ENCODE data around the gene POU4F3.

The POU4F3 gene

DNA sequence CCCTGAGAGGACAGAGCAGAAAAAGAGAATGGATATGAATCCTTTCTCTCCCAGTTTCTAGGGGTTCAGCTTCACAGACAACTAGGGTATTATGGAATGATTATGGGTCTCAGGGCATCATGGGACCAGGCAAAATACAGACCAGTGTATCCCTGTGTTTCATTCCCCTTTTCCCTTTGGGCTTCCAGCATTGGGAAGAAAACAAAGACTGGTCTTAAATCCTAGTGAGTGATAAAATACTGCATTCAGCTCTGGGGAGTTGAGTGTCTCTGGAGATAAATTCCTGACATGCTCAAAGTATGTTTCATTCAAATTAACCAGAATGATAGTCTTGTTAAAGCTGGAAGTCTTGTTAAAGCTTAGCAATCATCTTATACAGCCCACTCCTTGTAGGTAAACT, 2.4 kb upstream of the POU4F3 start:
- DNase-seq (ENCODE audit: low read depth, low spot score): no peak
- TF ChIP-seq, protein P1, sequence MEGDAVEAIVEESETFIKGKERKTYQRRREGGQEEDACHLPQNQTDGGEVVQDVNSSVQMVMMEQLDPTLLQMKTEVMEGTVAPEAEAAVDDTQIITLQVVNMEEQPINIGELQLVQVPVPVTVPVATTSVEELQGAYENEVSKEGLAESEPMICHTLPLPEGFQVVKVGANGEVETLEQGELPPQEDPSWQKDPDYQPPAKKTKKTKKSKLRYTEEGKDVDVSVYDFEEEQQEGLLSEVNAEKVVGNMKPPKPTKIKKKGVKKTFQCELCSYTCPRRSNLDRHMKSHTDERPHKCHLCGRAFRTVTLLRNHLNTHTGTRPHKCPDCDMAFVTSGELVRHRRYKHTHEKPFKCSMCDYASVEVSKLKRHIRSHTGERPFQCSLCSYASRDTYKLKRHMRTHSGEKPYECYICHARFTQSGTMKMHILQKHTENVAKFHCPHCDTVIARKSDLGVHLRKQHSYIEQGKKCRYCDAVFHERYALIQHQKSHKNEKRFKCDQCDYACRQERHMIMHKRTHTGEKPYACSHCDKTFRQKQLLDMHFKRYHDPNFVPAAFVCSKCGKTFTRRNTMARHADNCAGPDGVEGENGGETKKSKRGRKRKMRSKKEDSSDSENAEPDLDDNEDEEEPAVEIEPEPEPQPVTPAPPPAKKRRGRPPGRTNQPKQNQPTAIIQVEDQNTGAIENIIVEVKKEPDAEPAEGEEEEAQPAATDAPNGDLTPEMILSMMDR (IDR thresholded peaks at IDR 0.05; ENCODE audit: insufficient read depth, low read length, missing control alignments): no peak
- ChIA-PET POLR2A (no interaction called here), CTCF (no interaction called here)
- no peak overlapping the region for H3K4me3 ChIP-seq (ENCODE audit: low read depth, low read length)

DNA sequence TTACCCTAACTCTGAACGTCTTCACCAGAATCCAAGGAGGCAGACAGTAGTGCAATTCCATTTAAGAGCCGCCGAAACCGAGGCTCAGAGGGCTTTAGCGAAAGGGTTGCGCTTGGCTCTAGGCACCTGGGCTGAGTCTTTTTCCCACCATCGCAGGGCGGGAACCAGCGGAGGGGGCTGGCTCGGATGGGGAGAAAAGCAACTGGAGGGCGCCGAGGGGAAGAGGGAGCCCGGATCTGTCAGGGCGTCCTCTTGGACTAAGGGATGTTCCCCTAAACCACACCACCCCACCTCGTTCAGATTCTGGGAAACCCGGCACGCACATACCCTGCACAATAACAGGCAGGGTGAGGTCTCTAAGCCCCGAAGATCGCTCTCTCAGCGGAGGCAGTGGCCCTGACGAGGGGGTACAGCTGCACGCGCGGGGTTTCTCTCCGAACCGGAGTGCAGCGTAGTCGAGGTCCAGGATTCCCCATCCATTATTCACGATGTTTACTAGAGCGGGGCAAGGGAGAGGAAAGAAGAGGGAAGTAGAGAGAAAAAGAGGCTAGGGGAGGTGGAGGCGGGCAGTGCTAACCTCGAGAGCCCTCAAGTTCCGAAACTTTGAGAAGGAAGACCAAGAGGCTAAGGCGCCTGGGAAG, 1.3 kb upstream of the POU4F3 start:
- CTCF ChIA-PET: no interaction called here
- POLR2A ChIA-PET: no interaction called here
- no peak for DNase-seq (ENCODE audit: low read depth, low spot score)
- TF ChIP-seq, protein P1 (IDR thresholded peaks at IDR 0.05; ENCODE audit: insufficient read depth, low read length, missing control alignments): no peak
- no peak overlapping the region for H3K4me3 ChIP-seq (ENCODE audit: low read depth, low read length)

DNA sequence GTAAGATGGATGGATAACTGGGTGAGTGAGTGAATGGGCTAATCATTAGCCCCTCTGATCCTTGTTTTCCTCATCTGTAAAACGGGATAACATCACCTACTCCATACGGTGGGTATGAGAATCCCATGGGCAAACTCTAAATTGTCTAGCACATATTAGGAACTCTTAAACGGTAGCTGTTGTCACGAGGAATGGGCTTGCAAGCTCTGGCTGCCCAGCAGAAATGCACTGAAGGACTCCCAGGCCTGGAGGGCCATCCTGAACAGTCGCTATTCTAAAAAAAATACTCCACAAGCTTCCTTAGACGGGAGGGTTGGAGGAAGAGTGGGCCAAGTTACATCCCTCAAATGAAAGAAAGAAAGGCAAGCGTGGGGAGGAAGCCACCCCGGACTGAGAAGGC, 711 bp upstream of the POU4F3 start:
- ChIA-PET CTCF (no interaction called here), POLR2A (no interaction called here)
- TF ChIP-seq, protein P1 (IDR thresholded peaks at IDR 0.05; ENCODE audit: insufficient read depth, low read length, missing control alignments): no peak
- DNase-seq (ENCODE audit: low read depth, low spot score): no peak
- no peak overlapping the region for H3K4me3 ChIP-seq (ENCODE audit: low read depth, low read length)

DNA sequence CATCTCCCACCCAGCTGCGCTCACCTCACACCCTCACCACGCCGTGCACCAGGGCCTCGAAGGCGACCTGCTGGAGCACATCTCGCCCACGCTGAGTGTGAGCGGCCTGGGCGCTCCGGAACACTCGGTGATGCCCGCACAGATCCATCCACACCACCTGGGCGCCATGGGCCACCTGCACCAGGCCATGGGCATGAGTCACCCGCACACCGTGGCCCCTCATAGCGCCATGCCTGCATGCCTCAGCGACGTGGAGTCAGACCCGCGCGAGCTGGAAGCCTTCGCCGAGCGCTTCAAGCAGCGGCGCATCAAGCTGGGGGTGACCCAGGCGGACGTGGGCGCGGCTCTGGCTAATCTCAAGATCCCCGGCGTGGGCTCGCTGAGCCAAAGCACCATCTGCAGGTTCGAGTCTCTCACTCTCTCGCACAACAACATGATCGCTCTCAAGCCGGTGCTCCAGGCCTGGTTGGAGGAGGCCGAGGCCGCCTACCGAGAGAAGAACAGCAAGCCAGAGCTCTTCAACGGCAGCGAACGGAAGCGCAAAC, 1.1 kb downstream of the POU4F3 start:
- H3K4me3 ChIP-seq (ENCODE audit: low read depth, low read length): no peak overlapping the region
- CTCF ChIA-PET: no interaction called here
- POLR2A ChIA-PET: no interaction called here
- TF ChIP-seq, protein P1 (IDR thresholded peaks at IDR 0.05; ENCODE audit: insufficient read depth, low read length, missing control alignments): no peak
- no peak for DNase-seq (ENCODE audit: low read depth, low spot score)

DNA sequence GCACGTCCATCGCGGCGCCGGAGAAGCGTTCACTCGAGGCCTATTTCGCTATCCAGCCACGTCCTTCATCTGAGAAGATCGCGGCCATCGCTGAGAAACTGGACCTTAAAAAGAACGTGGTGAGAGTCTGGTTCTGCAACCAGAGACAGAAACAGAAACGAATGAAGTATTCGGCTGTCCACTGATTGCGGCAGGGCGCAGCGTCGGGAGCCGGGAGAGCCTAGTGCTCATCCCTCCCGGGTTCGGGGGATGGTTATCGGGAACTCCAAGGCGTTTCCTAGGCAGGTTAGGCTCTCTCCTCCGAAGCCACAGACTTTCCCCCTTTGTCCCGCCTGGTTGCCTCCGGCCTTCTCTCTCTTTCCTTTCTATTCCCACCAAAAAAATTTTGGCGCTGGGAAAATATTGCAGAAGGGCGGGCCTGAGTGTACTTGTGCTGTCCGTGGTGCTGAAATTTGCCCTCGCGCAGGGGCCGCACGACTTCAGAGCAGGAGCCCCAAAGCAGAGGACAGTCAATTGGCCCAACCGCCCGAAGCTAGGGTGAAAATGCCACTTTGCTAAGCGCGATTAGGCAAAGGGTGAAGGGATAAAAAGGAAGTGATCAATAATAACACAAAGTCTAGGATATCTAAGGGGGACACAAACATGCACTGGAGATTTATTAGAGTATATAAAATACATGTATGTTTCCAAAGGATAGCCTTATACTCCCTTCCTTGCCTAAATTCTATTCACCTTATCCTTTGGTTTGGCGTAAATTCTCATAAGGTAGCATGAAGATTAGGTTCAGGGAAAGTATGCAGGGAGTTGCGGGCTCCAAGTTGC, 1.8 kb downstream of the POU4F3 start:
- TF ChIP-seq, protein P1 (IDR thresholded peaks at IDR 0.05; ENCODE audit: insufficient read depth, low read length, missing control alignments): no peak
- POLR2A ChIA-PET: no interaction called here
- 0 out of 2 replicates have a peak overlapping the region, but pooled peaks have one; percentile 9 for H3K4me3 ChIP-seq (ENCODE audit: low read depth, low read length)
- CTCF ChIA-PET: no interaction called here
- DNase-seq (ENCODE audit: low read depth, low spot score): no peak

DNA sequence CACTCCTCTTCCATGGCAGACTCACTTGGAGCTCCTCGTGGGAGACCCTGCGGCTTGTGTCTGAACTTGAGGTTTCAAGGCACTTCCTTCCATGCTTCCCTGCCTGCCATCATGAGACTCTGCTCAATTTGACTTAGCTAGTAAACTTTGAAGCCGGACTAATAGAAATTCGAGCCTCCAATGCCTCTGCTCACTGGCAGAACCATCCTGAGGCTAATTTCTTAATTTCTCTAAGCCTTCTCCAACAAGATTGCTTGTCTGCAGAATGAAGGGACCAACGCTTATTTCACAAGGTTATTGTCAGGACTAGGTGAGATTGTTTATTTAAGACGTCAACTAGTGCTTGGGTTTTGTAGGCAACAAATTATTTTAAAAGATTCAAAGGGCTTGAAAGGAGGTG, 3.2 kb downstream of the POU4F3 start:
- no peak overlapping the region for H3K4me3 ChIP-seq (ENCODE audit: low read depth, low read length)
- no peak for DNase-seq (ENCODE audit: low read depth, low spot score)
- CTCF ChIA-PET: no interaction called here
- TF ChIP-seq, protein P1 (IDR thresholded peaks at IDR 0.05; ENCODE audit: insufficient read depth, low read length, missing control alignments): no peak
- POLR2A ChIA-PET: no interaction called here

Data from AG04449 (cell line).